Measurements from ENCODE around the gene NLRC3.
"Not testable (repeated sequence)": the region's sequence is repeated elsewhere in the genome, so short reads cannot be mapped to it uniquely, and the experiment has no call there.

The NLRC3 gene, protein sequence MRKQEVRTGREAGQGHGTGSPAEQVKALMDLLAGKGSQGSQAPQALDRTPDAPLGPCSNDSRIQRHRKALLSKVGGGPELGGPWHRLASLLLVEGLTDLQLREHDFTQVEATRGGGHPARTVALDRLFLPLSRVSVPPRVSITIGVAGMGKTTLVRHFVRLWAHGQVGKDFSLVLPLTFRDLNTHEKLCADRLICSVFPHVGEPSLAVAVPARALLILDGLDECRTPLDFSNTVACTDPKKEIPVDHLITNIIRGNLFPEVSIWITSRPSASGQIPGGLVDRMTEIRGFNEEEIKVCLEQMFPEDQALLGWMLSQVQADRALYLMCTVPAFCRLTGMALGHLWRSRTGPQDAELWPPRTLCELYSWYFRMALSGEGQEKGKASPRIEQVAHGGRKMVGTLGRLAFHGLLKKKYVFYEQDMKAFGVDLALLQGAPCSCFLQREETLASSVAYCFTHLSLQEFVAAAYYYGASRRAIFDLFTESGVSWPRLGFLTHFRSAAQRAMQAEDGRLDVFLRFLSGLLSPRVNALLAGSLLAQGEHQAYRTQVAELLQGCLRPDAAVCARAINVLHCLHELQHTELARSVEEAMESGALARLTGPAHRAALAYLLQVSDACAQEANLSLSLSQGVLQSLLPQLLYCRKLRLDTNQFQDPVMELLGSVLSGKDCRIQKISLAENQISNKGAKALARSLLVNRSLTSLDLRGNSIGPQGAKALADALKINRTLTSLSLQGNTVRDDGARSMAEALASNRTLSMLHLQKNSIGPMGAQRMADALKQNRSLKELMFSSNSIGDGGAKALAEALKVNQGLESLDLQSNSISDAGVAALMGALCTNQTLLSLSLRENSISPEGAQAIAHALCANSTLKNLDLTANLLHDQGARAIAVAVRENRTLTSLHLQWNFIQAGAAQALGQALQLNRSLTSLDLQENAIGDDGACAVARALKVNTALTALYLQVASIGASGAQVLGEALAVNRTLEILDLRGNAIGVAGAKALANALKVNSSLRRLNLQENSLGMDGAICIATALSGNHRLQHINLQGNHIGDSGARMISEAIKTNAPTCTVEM

DNA sequence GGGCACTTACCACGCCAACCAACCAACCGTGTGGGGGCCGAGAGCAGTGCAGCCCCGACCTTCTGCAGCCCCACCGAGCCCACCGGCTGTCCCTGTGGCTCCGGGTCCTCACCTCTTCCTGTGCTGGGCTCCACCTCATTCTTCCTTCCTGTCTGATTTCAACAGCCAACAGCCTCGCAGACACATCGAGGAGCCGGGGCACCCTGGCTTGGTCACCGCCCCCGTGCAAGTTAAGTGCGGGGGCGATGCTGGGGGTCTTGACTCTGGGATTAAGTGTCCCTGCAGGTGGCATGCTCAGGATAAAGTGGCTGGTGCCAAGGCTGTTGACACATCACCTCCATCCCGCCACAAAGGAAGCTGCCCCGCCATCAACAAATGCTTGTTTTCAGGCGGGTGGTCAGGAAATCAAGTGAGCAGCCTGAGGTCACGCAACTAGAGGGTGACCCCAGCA, at the start of gene NLRC3:
TSS of gene NLRC3 (minus strand) at position 102 of the 451 bp plus-strand sequence. CDS start 12,367 bp downstream, outside the sequence.
- DNase-seq, result no peak

DNA sequence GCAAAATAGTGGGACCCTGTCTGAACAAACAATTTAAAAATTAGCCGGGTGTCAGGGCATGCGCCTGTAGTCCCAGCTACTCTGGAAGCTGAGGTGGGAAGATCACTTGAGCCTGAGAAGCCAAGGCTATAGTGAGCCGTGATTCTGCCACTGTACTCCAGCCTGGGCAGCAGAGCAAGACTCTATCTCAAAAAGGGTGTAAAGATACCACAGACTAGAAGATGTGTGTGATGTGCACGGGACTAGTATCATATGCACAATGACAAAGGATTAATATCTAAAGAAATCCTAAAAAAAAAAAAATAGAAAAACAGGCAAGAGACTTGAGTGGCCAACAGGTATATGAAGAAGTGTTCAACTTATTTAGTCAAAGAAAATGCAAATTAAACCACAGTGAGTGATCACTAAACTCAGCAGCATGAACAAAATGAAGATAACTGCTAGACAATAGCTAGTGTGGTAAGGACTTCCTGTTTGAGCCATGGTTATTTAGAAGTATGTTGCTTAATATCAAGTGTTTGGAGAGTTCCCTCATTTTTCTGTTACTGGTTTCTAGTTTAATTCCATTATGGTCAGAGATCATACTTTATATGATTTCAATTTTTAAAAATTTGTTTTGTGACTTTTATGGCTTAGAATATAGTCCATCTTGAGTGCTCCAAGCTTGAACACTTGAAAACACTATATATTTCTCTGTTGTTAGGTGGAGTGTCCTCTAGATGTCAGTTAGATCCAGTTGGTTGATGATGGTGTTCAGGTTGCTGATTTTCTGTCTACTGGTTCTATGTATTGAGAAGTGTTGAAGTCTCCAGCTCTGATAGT, 48.9 kb upstream of the NLRC3 start:
- no peak for DNase-seq

DNA sequence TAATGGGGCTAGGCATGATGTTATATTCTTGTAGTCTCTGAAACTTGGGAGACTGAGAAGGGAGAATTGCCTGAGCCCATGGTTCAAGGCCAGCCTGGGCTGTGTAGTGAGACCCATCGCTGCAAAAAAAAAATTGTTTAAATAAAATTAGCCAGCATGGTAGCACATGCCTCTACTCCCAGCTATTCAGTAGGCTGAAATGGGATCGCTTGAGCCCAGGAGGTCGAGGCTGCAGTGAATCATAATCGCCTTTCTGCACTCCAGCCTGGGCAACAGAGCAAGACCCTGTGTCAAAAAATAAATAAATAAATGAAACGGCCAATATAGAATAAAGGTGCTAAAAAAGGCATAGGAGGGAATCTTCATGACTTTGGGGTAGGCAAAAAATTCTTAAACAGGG, 48.1 kb upstream of the NLRC3 start:
- DNase-seq, result no peak

DNA sequence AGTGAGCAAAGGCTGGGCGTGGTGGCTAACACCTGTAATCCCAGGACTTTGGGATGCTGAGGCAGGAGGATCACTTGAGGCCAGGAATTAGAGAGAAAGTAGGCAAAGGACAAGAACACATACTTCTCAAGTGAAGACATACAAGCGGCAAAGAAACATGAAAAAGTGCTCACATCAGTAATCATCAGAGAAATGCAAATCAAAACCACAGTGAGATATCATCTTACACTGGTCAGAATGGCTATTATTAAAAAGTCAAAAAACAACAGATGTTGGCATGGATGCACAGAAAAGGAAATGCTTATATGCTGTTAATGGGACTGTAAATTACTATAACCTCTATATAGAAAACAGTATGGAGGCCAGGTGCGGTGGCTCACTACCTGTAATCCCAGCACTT, 46.4 kb upstream of the NLRC3 start:
- DNase-seq, result peak in 1 of 2 experiments; percentile 25

DNA sequence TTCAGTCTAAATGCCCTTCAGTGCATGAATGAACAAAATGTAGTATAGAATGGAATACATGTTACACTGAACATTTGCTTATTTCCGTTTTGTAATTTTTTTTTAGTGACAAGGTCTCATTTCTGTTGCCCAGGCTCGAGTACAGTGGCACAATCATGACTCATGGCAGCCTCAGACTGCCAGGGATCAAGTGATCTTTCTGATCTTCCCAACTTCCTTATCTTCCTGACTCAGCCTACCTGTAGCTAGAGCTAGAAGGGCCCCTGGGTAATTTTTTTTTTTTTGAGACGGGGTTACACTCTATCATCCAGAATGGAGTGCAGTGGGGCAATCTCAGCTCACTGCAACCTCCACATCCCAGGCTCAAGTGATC, 41.6 kb upstream of the NLRC3 start:
- no peak for DNase-seq

DNA sequence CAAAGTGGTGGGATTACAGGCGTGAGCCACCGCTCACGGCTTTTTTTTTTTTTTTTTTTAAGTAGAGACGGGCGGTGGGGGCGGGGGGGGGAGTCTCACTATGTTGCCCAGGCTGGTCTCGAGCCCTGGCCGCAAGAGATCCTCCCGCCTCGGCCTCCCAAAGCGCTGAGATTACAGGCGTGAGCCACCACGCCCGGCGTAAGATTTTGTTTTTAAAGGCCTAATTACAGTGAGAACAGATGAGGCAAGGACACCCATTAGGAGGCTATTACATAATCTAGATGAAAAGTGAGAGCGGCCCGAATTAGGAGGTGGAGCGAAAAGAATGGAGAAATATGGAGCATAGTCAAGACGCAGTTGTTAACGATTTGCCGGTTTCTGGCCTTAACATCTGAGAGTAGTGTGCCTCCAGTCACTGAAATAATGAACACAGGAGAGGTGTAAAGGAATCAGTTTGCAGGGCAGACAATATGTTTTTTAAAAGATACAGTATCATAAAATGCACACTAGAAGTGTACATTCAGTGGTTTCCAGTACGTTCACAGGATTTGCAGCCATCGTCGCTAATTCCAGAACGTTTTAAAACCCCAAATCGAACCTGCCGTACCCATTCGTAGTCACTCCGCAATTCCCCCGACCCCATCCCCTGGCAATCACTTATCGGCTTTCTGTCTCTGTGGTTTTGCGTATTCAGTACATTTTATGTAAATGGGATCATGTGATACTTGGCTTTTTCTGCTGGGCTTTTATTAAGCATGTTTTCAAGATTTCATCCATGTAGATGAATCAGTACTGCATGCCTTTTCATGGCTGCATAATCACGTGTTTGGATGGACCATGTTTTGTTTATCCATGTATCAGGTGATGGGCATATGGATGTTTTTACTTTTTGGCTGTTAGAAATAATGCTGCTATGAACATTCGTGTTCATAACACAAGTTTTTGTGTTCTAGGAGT, 35.6 kb upstream of the NLRC3 start:
- no peak for DNase-seq

DNA sequence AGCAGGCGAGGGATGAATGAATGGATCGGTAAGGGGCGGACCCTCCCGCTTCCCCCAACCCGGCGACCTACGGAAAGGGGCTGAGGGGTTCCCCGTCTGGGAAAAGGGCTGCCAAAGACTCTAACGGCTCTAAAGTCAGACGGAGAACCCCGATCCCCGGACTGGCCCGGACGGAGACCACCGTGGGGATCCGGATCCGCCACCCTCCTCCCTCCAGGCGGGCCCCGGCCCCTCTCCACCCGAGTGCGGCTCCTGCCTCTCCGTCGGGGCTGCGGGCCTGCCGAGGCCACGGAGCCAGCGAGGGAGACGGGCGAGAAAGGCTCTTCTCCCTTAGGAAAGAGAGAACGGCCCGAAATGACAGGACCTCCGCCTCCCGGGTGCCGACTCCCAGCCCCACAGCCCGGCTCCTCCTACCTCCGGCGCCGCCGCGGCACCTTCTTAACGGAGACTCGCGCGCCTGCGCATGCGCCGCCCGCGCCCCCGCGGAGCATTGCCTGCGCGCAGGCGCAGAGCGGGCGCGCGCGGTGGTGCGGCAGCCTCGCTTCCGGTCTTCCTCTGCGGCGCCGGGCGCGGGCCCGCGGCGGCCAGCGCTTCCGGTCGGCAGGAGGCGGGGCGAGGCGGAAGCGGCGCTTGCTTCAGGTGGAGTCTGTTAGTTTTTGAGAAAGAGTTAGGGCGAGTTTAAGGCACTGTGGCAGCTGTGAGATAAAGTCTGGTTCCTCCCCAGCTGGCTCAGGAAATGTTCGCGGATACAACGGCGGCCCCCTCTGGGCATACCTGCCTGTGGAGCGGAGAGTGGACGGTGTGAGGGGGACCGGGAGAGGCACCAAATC, 34.2 kb upstream of the NLRC3 start, which contains the start of gene SLX4:
TSS of gene SLX4 (minus strand) at position 461 of the 830 bp plus-strand sequence. CDS start 2,642 bp downstream, outside the sequence.
- DNase-seq, result peak; percentile 56 to 90

DNA sequence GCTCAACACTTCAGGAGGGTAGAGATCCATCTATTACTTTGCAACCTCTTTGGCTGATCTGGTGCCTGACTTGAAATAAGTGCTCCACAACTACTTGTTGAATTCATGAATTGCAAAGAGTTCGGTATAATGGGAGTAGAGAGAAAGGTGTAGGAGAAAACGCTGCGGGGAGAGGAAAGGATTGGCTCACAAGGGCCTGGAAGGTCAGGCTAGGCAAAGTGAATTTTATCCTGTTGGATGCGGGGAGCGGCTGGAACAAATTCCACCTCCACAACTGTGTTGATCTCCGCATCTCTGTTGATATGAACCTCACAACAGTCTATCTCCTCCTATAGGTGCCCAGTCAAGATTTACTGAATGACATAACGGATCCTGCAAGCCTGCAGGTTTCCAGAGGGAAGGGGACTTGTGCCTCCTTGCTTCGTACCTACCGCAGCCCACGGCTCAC, 33.5 kb upstream of the NLRC3 start:
- no peak for DNase-seq

DNA sequence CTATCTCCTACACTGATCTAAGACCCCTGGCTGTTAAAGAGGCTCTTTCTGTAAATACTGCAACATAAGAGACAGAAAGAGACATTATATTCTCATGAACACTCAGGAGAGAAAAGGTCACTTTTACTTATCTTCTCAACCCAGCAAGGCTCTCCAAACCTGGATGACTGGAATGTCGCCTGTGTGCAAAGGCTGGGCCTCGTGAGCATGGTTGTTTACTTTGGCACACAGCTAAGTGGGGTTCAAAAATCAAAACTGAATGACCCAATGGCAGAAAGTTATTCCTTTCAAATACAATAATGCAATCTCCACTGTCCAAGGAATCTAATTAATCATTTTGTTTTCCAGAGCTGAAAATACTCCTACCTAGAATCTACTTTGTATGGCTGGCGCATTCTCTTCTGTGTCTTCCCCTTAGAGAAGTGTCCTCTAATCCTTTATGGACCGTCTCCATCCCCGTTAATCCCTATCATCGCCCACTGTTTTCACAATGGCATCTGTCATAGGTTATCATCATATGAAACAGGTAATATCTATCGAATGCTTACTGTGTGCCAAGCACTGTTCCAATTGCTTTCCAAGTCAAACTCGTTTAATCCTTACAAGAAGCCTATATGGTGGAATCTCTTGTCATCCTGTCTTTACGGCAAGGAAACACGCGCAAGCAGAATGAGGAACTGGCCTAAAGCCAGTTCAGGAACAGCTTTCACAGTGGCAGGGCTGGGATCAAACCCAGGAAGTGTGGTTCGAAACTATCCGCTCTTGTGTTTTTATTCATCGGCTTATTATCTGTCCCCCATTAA, 32.9 kb upstream of the NLRC3 start:
- DNase-seq, result no peak

DNA sequence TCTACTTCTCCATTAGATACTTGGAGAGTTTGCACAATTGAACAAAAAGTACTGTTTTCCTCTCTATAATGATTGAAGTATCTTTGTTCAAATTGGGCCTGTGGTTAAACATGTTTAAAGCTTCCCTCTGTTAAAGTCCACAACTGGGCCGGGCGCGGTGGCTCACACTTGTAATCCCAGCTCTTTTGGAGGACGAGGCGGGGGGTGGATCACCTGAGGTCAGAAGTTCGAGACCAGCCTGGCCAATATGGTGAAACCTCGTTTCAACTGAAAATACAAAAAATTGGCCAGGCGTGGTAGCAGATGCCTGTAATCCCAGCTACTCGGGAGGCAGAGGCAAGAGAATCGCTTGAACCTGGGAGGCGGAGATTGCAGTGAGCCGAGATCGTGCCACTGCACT, 31.8 kb upstream of the NLRC3 start:
- DNase-seq, result not testable (repeated sequence)

DNA sequence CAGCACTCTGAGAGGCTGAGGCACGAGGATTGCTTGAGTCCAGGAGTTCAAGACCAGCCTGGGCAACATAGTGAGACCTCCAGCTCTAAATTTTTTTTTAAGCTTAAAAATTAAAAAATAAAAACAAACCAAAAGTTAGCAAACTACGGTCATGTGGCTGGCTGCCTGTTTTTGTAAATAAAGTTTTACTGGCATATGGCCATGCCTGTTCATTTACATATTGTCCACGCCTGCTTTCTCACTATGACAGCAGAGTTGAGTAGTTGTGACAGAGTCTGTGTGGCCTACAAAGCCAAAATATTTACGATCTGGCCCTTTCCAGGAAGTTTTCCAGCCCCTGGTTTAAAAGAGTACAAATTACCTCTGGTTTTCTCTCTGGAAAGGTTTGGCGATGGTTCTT, 30.9 kb upstream of the NLRC3 start:
- no peak for DNase-seq

DNA sequence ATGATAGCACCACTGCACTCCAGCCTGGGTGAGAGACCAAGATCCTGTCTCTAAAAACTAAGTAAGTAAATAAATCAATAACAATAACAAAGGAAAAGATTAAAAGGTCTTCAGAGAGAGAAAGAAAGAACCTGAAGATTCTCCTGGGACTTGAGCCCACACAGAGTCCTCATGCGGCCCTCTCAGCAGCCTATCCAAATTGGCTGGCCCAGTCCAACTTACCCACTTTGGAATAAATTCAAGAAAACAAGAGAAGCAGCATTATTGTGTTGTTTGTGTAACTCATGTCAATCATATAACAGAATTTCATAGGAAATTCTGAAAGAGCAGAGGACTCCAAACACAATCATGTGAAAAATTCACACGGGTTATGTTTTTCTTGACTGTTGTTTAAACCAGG, 30.4 kb upstream of the NLRC3 start:
- DNase-seq, result no peak

DNA sequence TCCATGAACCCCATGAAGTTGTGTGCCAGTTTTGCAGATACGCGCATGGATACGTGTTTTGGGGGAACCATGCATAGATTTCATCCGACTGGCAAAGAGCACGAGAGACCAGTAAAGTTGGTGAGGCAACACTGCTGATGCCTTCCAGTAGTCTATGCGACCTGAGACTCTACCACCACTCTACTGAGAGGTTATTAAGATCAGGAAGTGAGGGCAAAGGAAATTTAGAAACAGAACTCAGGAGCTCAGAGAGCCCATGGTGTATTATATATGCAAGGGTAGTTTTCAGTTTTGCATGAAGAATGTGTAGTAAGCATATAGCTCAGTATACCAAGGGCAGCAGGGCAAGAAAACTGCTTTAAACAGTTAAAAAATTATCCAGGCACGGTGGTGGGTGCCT, 30.0 kb upstream of the NLRC3 start:
- no peak for DNase-seq

DNA sequence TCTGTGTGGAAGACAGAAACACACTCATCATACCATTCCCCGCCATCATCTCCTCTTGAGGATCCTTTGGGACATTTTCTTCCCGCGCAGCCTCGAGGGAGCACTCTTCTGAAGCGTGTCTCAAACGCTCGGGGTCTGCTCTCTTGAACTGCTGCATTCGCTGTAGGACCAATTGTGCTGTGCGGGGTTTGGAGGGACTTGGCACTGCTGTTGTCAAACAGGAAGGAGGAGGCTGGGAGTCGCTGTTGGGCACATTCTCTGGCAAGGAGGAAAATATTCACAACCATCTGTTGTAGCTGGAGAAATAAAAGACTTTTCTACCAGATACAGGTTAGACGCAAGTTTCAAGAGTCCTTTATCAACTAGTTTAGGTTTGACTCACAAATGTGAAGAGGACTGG, 29.2 kb upstream of the NLRC3 start:
- no peak for DNase-seq

DNA sequence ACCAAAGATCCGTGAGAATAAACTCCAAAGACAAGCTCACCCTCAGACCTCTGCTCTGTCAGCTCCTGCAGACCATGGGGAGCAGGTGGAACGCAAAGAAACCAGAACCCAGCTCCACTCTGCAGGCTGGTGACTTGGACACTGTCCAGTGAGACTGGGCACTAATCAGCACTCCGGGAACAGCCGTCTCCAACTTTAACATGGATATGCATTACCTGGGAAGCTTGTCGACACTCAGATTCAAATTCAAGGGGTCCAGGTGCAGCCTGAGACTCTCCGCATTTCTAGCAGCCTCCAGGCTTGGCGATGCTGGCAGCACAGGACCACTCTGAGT, 25.1 kb upstream of the NLRC3 start:
- DNase-seq, result no peak

DNA sequence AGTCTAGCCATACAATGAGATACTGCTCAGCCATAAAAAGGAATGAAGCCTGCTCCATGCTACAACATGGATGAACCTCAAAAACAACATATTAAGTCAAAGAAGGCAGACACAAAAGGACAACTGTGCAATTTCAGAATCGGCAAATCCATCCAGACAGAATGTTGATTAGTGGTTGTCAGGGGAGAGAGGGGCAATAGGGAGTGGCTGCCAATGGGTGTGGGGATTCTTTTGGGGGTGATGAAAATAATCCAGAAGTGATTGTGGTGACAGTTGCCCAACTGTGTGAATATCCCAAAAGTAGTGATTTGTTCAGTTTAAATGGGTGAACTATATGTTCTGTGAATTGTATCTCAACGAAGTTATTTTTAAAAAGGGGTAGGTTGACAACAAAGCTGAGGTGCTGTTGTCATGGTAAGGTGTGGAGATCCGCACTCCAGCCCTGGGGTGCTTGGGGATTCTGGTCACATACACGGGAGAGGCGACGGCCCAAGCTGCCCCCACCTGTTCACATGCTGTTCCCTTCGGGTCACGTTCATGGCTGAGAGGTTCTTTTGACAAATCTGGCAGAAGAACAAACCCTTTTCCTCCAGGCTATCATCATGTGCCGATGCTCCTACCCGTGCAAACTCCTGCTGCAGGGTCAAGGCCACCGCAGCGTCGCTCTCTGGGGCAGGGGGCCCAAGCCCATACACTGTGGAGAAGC, 24.6 kb upstream of the NLRC3 start:
- DNase-seq, result no peak

DNA sequence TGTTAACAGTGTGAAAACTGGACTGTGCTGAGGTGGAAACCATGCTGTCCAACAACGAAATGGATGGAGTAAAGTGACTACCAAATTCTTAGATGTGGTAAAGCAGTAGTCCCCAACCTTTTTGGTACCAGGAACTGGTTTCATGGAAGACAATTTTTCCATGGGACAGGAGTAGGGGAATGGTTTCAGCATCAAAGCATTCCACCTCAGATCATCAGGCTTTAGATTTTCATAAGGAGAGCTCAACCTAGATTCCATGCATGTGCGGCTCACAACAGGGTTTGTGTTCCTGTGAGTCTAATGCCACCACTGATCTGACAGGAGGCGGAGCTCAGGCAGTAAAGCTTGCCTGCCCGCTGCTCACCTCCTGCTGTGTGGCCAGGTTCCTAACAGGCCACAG, 22.7 kb upstream of the NLRC3 start:
- no peak for DNase-seq

DNA sequence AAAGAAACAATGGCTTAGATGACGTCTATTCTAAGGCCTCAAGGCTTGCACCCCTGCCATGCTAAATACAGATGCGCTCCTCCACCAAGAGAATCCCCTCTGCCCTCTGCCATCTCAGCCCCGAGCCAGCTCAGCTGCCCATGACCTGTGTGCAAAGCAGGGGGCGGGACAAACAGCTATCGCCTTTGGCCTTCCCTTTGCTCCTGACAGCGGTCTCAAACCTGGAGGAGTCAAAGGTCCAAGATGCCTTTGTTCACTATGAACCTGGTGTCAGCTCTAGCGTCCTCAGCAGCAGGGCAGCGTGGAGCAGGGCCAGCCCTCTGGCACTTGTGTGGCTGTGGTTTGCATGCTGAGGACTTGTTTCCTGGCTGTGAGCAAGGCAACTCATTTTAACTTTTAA, 21.9 kb upstream of the NLRC3 start:
- no peak for DNase-seq

DNA sequence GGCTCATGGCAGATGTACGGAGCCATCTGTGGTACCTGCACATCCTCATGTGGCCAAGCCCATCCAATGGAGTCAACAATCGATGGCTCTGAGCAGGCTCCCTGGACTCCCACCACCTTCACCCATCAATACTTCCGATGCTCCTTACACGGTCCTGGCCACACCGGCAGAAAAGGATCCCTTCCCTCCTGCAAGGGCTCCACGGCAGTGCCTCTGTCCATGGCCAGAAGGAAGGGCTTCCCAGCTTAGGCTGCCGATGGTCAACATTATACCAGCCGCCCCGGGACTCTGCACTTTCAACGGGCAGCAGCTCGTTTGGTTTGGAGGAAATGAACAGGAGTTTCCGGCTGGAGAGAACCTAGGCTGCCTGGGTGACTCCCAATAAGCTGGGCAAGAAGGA, 21.0 kb upstream of the NLRC3 start:
- no peak for DNase-seq

Measured in NCI-H526 (cell line).